GM18507 (cell line): ENCODE results near the gene GNG3.

ENCODE experiments used
- DNase-seq: peaks from one replicate; pipeline ENCODE4 v3.0.0; 2011; ENCODE audit warnings: low read depth; ENCODE audit not compliant: insufficient read length; ENCODE audit errors: extremely low spot score
- FAIRE-seq: peaks from 2 replicates; lab custom pipeline; 2011; peaks lifted over from hg19 to GRCh38; lab: Jason Lieb, UNC

GNG3 gene

DNA sequence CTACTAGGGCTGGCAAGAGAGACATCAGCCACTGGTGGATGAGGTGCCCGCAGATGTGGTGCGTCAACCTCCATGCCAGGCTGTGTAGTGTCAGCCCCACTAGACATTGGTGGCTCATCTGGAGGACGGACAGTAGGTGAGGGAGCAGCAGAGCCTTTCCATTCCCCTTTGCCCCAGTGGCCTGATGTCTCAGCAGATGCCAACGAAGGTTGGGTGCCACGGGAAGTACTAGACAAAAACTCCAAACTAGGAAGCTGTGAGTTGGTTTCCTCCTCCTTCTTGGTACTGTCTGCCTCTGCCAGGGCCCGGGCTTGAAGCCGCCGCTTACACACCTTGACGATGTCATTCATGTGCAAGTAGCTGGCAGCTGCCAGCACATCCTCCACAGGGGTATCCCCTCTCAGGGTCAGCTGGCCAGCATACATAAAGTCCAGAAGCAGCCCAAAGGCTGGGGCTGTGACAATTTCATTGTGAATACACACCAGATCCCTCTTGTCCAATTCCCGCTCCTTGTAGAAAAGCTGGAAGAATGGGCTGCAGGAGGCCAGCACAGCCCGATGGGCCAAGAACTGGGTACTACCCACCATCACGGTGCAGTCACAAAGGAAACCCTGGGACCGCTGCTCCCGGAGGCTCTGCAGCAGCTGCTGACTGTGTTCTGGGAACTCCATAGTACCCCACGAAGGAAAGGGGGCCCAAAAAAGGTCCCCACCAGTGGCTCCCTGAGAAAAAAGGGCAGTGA is 45.7 kb downstream of the GNG3 start:
- FAIRE-seq (no peak), DNase-seq (no peak)

DNA sequence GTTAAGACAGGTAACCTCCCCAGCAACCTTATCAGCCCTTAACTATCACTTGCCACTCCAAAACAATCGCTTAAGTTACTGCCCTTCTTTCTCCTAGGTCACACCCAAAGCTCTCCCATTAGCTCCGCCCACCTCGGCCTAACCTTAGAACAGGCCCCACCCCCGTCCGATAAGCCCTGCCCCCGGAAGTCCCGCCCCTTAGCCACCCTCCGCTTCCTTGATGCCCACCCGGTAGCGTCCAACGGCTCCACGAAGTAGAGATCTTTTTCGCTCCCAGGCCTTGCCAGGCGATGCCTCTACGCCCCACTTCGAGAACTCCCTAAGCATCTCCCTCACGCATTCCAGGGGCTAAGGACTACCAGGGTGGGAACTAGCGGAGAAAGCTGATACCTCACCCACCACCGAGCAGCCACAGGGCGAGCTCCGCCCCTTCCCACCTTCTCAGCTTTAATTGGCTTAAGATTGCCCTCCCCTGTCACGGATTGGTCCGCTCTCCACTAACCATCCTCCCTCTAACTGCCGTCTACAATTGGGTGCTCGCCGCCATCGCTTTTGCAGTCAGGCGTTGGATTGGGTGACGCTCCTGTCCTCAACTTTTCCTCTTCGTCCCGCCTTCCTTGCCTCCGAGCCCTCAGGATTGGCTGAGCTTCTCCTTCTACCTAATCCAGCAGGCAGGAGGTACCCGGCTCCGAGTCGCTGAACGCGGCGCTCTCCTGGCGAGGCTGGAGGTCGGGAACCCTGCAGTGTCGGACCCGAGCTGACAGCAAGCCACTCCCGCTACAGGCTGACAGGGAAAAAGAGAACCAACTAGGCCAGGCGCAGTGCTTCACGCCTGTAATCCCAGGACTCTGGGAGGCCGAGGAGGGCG is 46.5 kb downstream of the GNG3 start, which contains the start of gene ZBTB3:
Gene ZBTB3 (minus strand): TSS at position 425 of the 868 bp plus-strand sequence. CDS start 496 bp downstream, outside the sequence.
- FAIRE-seq: peak; percentile 98
- DNase-seq: peak; percentile 91

- no peak for FAIRE-seq
Measured at GRCh38 chr11:62755086-62755615, 47.7 kb downstream of the GNG3 start.

DNA sequence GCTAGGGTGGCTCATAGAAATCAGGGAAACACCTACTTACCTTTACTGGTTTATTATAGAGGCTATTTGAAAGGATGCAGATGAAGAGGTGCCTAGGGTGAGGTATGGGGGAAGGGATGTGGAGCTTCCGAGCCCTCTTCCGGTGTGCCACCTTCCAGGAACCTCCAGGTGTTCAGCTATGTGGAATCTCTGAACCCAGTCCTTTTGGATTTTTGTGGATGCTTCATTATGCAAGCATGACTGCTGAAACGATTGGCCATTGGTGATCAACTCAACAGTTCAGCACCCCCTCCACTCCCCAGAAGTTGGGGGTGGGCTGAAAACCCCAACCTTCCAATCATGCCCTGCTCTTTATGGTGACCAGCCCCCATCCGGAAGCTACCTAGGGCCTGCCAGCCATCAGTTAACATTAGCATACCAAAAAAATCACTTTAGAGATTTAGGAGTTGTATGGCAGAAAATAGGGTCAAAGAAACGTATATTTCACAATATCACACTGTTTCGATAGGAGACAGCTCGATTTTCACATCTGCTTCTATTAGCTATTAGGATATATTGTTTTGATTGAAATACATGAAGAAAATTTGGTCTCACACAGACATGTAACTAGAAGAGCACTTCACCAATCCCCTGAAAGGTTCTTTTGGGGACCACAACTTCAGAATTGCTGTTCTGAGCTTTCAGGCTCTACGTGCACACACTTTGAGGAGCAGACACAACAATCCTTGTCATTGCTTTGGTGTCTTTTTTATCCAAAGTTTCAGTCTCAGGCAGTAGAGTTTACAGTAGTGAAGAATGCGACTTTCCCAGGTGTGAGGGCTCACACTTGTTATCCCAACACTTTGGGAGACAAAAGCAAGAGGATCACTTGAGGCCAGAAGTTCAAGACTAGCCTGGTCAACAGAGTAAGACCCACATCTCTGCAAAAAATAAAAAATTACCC is 50.6 kb downstream of the GNG3 start:
- FAIRE-seq (no peak), DNase-seq (no peak)

More at GRCh38 chr11:62755086-62755615, 47.7 kb downstream of the GNG3 start:
- DNase-seq: no peak
